SU-DHL-6 (cell line): Measurements from ENCODE around the gene HMMR.

Experiments used
- H2AFZ ChIP-seq: fragments of 200-600 bp; sonication (generic); 2 replicates; pipeline ENCODE4 v1.6.1; 2014; ENCODE audit warnings: low read depth, mild to moderate bottlenecking, moderate library complexity, mixed read lengths, antibody characterized with exemption, low read length; ENCODE audit not compliant: severe bottlenecking
- H3F3A ChIP-seq: fragments of 200-600 bp; shearing (Covaris generic); 2 replicates; pipeline ENCODE4 v1.6.0; 2016; ENCODE audit warnings: antibody characterized with exemption, mild to moderate bottlenecking; ENCODE audit not compliant: insufficient read depth
- H3K27ac ChIP-seq: fragments of 200-600 bp; sonication (generic); 2 replicates; pipeline ENCODE4 v1.5.1; 2016; ENCODE audit warnings: low read depth, mild to moderate bottlenecking, low read length, moderate library complexity, mixed read lengths
- H3K27me3 ChIP-seq: fragments of 200-600 bp; sonication (generic), shearing (Covaris generic); 2 replicates; pipeline ENCODE4 v1.6.0; 2014; ENCODE audit warnings: mild to moderate bottlenecking, low read length
- H3K36me3 ChIP-seq: fragments of 200-600 bp; sonication (generic); 2 replicates; pipeline ENCODE4 v1.6.1; 2014; ENCODE audit warnings: mild to moderate bottlenecking, low read length, mixed read lengths
- H3K4me2 ChIP-seq: fragments of 300-600, 200-600 bp; shearing (Covaris generic), sonication (generic); 2 replicates; pipeline ENCODE4 v1.6.0; 2014; ENCODE audit warnings: low read length, low read depth, mild to moderate bottlenecking; ENCODE audit not compliant: poor library complexity, severe bottlenecking
- H3K4me3 ChIP-seq: fragments of 200-600 bp; sonication (generic); 2 replicates; pipeline ENCODE4 v1.5.1; 2014; ENCODE audit warnings: antibody characterized with exemption, low read length, mild to moderate bottlenecking, mixed read lengths; ENCODE audit not compliant: insufficient read depth, poor library complexity, severe bottlenecking
- H3K79me2 ChIP-seq: fragments of 200-600 bp; sonication (generic); 2 replicates; pipeline ENCODE4 v1.6.1; 2014; ENCODE audit warnings: mild to moderate bottlenecking, low read length, moderate library complexity; ENCODE audit not compliant: insufficient read depth
- H3K9ac ChIP-seq: fragments of 200-600 bp; sonication (generic); 2 replicates; pipeline ENCODE4 v1.7.0; 2014; ENCODE audit warnings: mild to moderate bottlenecking, low read length
- H3K9me2 ChIP-seq: fragments of 200-600 bp; sonication (generic); replicated peaks from 2 replicates; pipeline ENCODE4 v1.6.1; 2014; ENCODE audit warnings: low read length; ENCODE audit not compliant: insufficient read depth
- H3K9me3 ChIP-seq: fragments of 200-600 bp; sonication (generic); 2 replicates; pipeline ENCODE4 v1.6.1; 2014; ENCODE audit warnings: low read length, mixed read lengths; ENCODE audit not compliant: insufficient read depth
- H4K20me1 ChIP-seq: fragments of 200-600 bp; sonication (generic); 2 replicates; pipeline ENCODE4 v1.6.1; 2014; ENCODE audit warnings: low read depth, mild to moderate bottlenecking, antibody characterized with exemption, low read length, moderate library complexity, mixed read lengths
- CTCF ChIP-seq: fragments of 200-600 bp; sonication (generic); IDR thresholded peaks from one replicate; pipeline ENCODE4 v1.5.1; 2017; ENCODE audit warnings: antibody characterized with exemption, mild to moderate bottlenecking, low read length, moderate library complexity; ENCODE audit not compliant: insufficient read depth, poor library complexity, severe bottlenecking
- EZH2phosphoT487 ChIP-seq: fragments of 200-600 bp; sonication (generic), shearing (Covaris generic); conservative IDR thresholded peaks from 2 replicates; pipeline ENCODE4 v1.6.1; 2018; ENCODE audit warnings: mild to moderate bottlenecking, antibody characterized with exemption, low read length, moderate library complexity, mixed read lengths

HMMR gene

GRCh38 chr5:163439092-163439425 is 21.4 kb upstream of the HMMR start:
- Histone ChIP-seq H3K4me2 (peak overlapping the region; percentile 70), H2AFZ (no peak overlapping the region), H3K79me2 (peaks cover 30% of the 10 kb centered on the region), H3K27ac (no peak overlapping the region), H3K9me2 (no peaks in the 10 kb centered on the region), H3K9me3 (no peaks in the 10 kb centered on the region), H3F3A (peaks cover 12% of the 10 kb centered on the region; the same call in 1 of the 2 replicates), H4K20me1 (peaks cover 4% of the 10 kb centered on the region; the same call in 1 of the 2 replicates), H3K36me3 (peaks cover 39% of the 10 kb centered on the region), H3K4me3 (no peak overlapping the region), H3K27me3 (no peaks in the 10 kb centered on the region), H3K9ac (no peak overlapping the region)
- no peak for TF ChIP-seq EZH2phosphoT487
- TF ChIP-seq CTCF, result no peak

- H3K4me3 ChIP-seq, result no peak overlapping the region
- TF ChIP-seq CTCF (no peak), EZH2phosphoT487 (no peak)
- H3K9ac ChIP-seq, result no peak overlapping the region
- H2AFZ ChIP-seq, result no peak overlapping the region
- H3K9me2 ChIP-seq, result no peaks in the 10 kb centered on the region
- no peak overlapping the region for H3K4me2 ChIP-seq
- peaks cover 4% of the 10 kb centered on the region; the same call in 1 of the 2 replicates for H4K20me1 ChIP-seq
- H3K36me3 ChIP-seq, result peaks cover 58% of the 10 kb centered on the region
- no peaks in the 10 kb centered on the region for H3K9me3 ChIP-seq
- no peak overlapping the region for H3K27ac ChIP-seq
- no peaks in the 10 kb centered on the region for H3K27me3 ChIP-seq
- peaks cover 18% of the 10 kb centered on the region; the same call in 1 of the 2 replicates for H3F3A ChIP-seq
- peaks cover 30% of the 10 kb centered on the region for H3K79me2 ChIP-seq
Observed at GRCh38 chr5:163440954-163441353, 19.5 kb upstream of the HMMR start.

- no peak overlapping the region for H3K9ac ChIP-seq
- H2AFZ ChIP-seq, result no peak overlapping the region
- H3K9me3 ChIP-seq, result no peaks in the 10 kb centered on the region
- H3K27ac ChIP-seq, result no peak overlapping the region
- TF ChIP-seq EZH2phosphoT487, result no peak
- no peak for TF ChIP-seq CTCF
- H3K4me2 ChIP-seq, result no peak overlapping the region
- peaks cover 30% of the 10 kb centered on the region; the same call in 1 of the 2 replicates for H3F3A ChIP-seq
- H3K9me2 ChIP-seq, result no peaks in the 10 kb centered on the region
- no peaks in the 10 kb centered on the region for H3K27me3 ChIP-seq
- H3K79me2 ChIP-seq, result peaks cover 11% of the 10 kb centered on the region
- H3K4me3 ChIP-seq, result no peak overlapping the region
- peaks cover 4% of the 10 kb centered on the region; the same call in 1 of the 2 replicates for H4K20me1 ChIP-seq
- H3K36me3 ChIP-seq, result peaks cover 84% of the 10 kb centered on the region
Observed at GRCh38 chr5:163444526-163444925, 15.9 kb upstream of the HMMR start.
